Endodermal cell (in vitro differentiated cells): ENCODE results near the gene ANGPTL4. TPM values are rescaled to one million over a fixed set of nuclear protein-coding genes. Genes with fewer than 3 reads are reported as not detected.
A peak's percentile ranks its signal among the peaks of the same experiment; 100 is the strongest.

Source experiments
- DNase-seq: peaks from one replicate; pipeline ENCODE4 v3.0.0-alpha.2; 2017
- H3K27ac ChIP-seq: 2 replicates; pipeline ENCODE4 v1.5.1; 2013; ENCODE audit warnings: mild to moderate bottlenecking, low read depth, low read length, moderate library complexity
- H3K27me3 ChIP-seq: 2 replicates; pipeline ENCODE4 v1.6.1; 2013; ENCODE audit warnings: mild to moderate bottlenecking, low read length, moderate library complexity; ENCODE audit not compliant: insufficient read depth, control insufficient read depth, poor library complexity, severe bottlenecking
- H3K36me3 ChIP-seq: 2 replicates; pipeline ENCODE4 v1.7.0; 2013; ENCODE audit warnings: mild to moderate bottlenecking, low read length, moderate library complexity; ENCODE audit not compliant: control insufficient read depth, insufficient read depth
- H3K4me1 ChIP-seq: one replicate; pipeline ENCODE4 v1.7.0; 2013; ENCODE audit warnings: low read length; ENCODE audit not compliant: control insufficient read depth, insufficient read depth
- H3K4me3 ChIP-seq: 2 replicates; pipeline ENCODE4 v1.5.1; 2013; ENCODE audit warnings: mild to moderate bottlenecking, low read length, moderate library complexity
- H3K9ac ChIP-seq: 2 replicates; pipeline ENCODE4 v1.6.1; 2013; ENCODE audit warnings: mild to moderate bottlenecking, low read length, moderate library complexity; ENCODE audit not compliant: poor library complexity, severe bottlenecking; ENCODE audit errors: extremely low read depth
- H3K9me3 ChIP-seq: 2 replicates; pipeline ENCODE4 v1.6.1; 2013; ENCODE audit warnings: mild to moderate bottlenecking, low read length, moderate library complexity; ENCODE audit not compliant: control insufficient read depth
- H3K27ac Mint-ChIP-seq: 2 replicates; pipeline ENCODE4 v1.8.0; 2020; ENCODE audit warnings: mixed read lengths
- H3K27me3 Mint-ChIP-seq: 2 replicates; pipeline ENCODE4 v1.8.0; 2021; ENCODE audit warnings: mild to moderate bottlenecking, mixed read lengths; ENCODE audit not compliant: insufficient read depth
- H3K36me3 Mint-ChIP-seq: 2 replicates; pipeline ENCODE4 v1.8.0; 2020; ENCODE audit warnings: low read depth, mixed read lengths
- H3K4me1 Mint-ChIP-seq: 2 replicates; pipeline ENCODE4 v1.8.0; 2020; ENCODE audit warnings: mixed read lengths
- H3K4me3 Mint-ChIP-seq: 2 replicates; pipeline ENCODE4 v1.8.0; 2020; ENCODE audit warnings: mild to moderate bottlenecking, moderate library complexity, mixed read lengths
- H3K9me3 Mint-ChIP-seq: 2 replicates; pipeline ENCODE4 v1.8.0; 2020; ENCODE audit warnings: mild to moderate bottlenecking, mixed read lengths
- CTCF ChIP-seq: fragments of 200-600 bp; sonication (generic); conservative IDR thresholded peaks from 2 replicates; pipeline ENCODE4 v1.5.0; 2021; ENCODE audit warnings: antibody characterized with exemption, mild to moderate bottlenecking
- whole genome bisulfite sequencing, 2 experiments: methylation state at CpG; one replicate each; pipeline versions ENCODE4 v1.1.5 to v1.1.7; 2013; ENCODE audit warnings: missing lambda C conversion rate in 2 of 2, mixed read lengths in 1 of 2; ENCODE audit not compliant: insufficient coverage in 1 of 2, insufficient read length in 1 of 2; 5-methylcytosine and 5-hydroxymethylcytosine counted together
- microRNA-seq: library from miRNA; unstranded; fragments of <30 nt; microRNA quantifications from one replicate; pipeline ENCODE4 v1.2.0, GENCODE V29; 2020; ENCODE audit warnings: borderline microRNAs expressed
- total RNA-seq, 2 donors: library from RNA; stranded (reverse); fragmentation: NEBNext Ultra II Directional in 1 of 2; extraction: Animal tissue kit (Norgen Biotek cat#: 25700) in 1 of 2; gene quantifications; 2 replicates in 1 of 2; 3 replicates in 1 of 2; pipeline ENCODE4 v1.2.1, GENCODE V29; 2021

Gene ANGPTL4
- total RNA-seq, 2 donors from 2014 or later: 10.9 to 13.2 TPM

- DNase-seq: peak; percentile 83
- Mint-ChIP-seq H3K27me3 (no peaks in the 10 kb centered on the region), H3K9me3 (no peaks in the 10 kb centered on the region), H3K4me1 (no peaks in the 10 kb centered on the region), H3K27ac (no peak overlapping the region), H3K36me3 (peaks cover 32% of the 10 kb centered on the region), H3K4me3 (no peak overlapping the region)
- WGBS, 2 experiments: 25 to 86% methylated on average over 1 to 9 of the region's 9 CpGs
- TF ChIP-seq CTCF: no peak
- Histone ChIP-seq H3K9ac (no peak overlapping the region), H3K9me3 (no peaks in the 10 kb centered on the region), H3K4me1 (no peaks in the 10 kb centered on the region), H3K36me3 (peaks cover 6% of the 10 kb centered on the region), H3K27ac (peak overlapping the region; percentile 68), H3K27me3 (no peaks in the 10 kb centered on the region), H3K4me3 (no peak overlapping the region)
These were observed 59.9 kb downstream of the ANGPTL4 start for GRCh38 chr19:8423817-8424223.

Small RNA genes lying within 50 kb of the gene (microRNA-seq; reads per million reads assigned to microRNA genes)
- 0.59 reads per million for gene MIR4999

Other genes starting within 250 kb of the ANGPTL4 start
- 100 to 1,000 TPM; 105 to 143 TPM for gene FBN3, start 214.6 kb upstream of the ANGPTL4 start, total RNA-seq
- gene CERS4, start 154.8 kb upstream of the ANGPTL4 start, total RNA-seq: 100 to 1,000 TPM in 1 of 2 donors, 10 to 100 TPM in 1; 76.9 to 105 TPM
- gene CD320, start 55.8 kb upstream of the ANGPTL4 start, total RNA-seq: 10 to 100 TPM; 63.4 to 72.7 TPM
- gene NDUFA7, start 42.8 kb upstream of the ANGPTL4 start, total RNA-seq: 10 to 100 TPM; 75.7 to 86.2 TPM
- gene RPS28, start 42.7 kb upstream of the ANGPTL4 start, total RNA-seq: 1,000 to 10,000 TPM; 1,512 to 1,809 TPM
- 1 to 10 TPM; 2.3 to 2.6 TPM for gene KANK3, start 20.9 kb upstream of the ANGPTL4 start, total RNA-seq
- 100 to 1,000 TPM; 137 to 146 TPM for gene RAB11B, start 26.2 kb downstream of the ANGPTL4 start, total RNA-seq
- gene MARCHF2, start 49.1 kb downstream of the ANGPTL4 start, total RNA-seq: 10 to 100 TPM; 31.8 to 35.9 TPM
- 100 to 1,000 TPM; 271 to 370 TPM for gene HNRNPM, start 80.8 kb downstream of the ANGPTL4 start, total RNA-seq
- gene PRAM1, start 138.5 kb downstream of the ANGPTL4 start, total RNA-seq: 1 to 10 TPM in 1 of 2 donors, under 1 TPM in 1; 0.40 to 1.9 TPM
- 10 to 100 TPM; 22.6 to 23.7 TPM for gene ZNF414, start 150.0 kb downstream of the ANGPTL4 start, total RNA-seq
- gene MYO1F, start 213.3 kb downstream of the ANGPTL4 start, total RNA-seq: 1 to 10 TPM in 1 of 2 donors, under 1 TPM in 1; 0.57 to 1.1 TPM
- 10 to 100 TPM; 19.3 to 35.9 TPM for gene ADAMTS10, start 246.6 kb downstream of the ANGPTL4 start, total RNA-seq